Measurements from ENCODE around the gene C2CD2.

DNA sequence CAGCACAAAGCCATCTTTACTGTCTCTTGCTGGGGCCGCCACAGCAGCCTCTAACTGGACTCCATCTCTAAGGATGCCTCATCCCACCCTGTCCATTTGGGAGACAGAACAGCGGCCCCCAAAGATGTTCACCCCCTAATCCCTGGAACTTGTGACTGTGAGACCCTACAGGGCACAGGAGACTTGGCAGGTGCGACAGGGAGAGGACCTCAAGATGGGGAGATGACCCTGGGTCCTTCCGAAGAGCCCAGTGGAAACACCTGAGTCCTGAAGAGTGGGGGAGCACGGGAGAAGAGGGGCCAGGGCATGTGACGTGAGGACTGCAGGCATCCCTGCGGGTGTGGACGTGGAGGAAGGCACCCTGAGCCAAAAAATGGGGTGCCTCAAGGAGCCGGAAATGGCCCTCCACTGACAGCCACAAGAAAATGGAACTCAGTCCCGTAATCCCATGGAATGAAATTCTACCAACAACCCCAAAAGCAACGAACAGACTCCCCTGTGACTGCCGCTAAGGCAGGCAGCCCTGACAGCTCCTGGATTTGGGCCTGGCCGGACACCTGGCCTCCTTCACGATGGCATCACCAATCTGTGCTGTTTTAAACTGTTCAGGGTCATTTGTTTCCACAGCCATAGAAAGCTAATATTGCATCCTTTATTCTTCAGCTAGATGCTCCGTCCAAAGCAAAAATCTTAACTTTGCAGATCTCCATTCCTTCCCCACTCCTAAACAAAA is 34.0 kb downstream of the C2CD2 start:
- TF ChIP-seq EP300 (IDR thresholded peaks at IDR 0.05), result no peak
- no peak for TF ChIP-seq CTCF (IDR thresholded peaks at IDR 0.05)

All from esophagus muscularis mucosa (tissue), 3 donors.